Adrenal gland (tissue), 12 donors: Measurements from ENCODE around the gene PKNOX2. TPM values are rescaled to one million over a fixed set of nuclear protein-coding genes. Genes with fewer than 3 reads are reported as not detected.

ENCODE experiments used
- DNase-seq, 7 donors: peaks; one replicate each; pipeline ENCODE4 v3.0.0-alpha.2; 2019 to 2020
- H3K27ac ChIP-seq, 5 donors: fragments of 200-600 bp; sonication (generic) in 4 of 5; 1 replicate in 3 of 5; 2 replicates in 2 of 5; pipeline versions ENCODE4 v1.5.1 to v1.8.0; 2016 to 2020; ENCODE audit warnings: mild to moderate bottlenecking in 1 of 5
- H3K27me3 ChIP-seq: fragments of 200-600 bp; 2 replicates; pipeline ENCODE4 v1.8.0; 2021
- H3K36me3 ChIP-seq, 2 donors: fragments of 200-600 bp; replicated peaks in 1 of 2; 1 replicate in 1 of 2; 2 replicates in 1 of 2; pipeline versions ENCODE4 v1.5.1 to v1.8.0; 2018 to 2022
- H3K4me1 ChIP-seq, 2 donors: fragments of 200-600 bp; replicated peaks in 1 of 2; 1 replicate in 1 of 2; 2 replicates in 1 of 2; pipeline versions ENCODE4 v1.5.1 to v1.8.0; 2018 to 2021
- H3K4me3 ChIP-seq, 4 donors: fragments of 200-600 bp; sonication (generic) in 3 of 4; one replicate each; pipeline ENCODE4 v1.5.1; 2016 to 2018
- H3K9me3 ChIP-seq, 3 donors: fragments of 200-600 bp; sonication (generic) in 1 of 3; replicated peaks in 1 of 3; 1 replicate in 2 of 3; 2 replicates in 1 of 3; pipeline versions ENCODE4 v1.5.1 to v1.8.0; 2016 to 2021
- POLR2A ChIP-seq, 2 donors: fragments of 450-650 bp; IDR thresholded peaks; one replicate each; pipeline ENCODE4 v1.6.1; 2017; ENCODE audit warnings: antibody characterized with exemption in 2 of 2, mild to moderate bottlenecking in 2 of 2, moderate library complexity in 1 of 2
- WGBS, 4 donors: extraction: QIAGEN DNeasy Blood & Tissue Kit in 2 of 4; methylation state at CpG; one replicate each; pipeline versions ENCODE4 v1.1.5 to v1.1.7; 2013 to 2017; 5-methylcytosine and 5-hydroxymethylcytosine counted together
- intact Hi-C, 2 donors: fragments of 100-400 bp; cut with DNase I; formaldehyde crosslinking; loops; one replicate each; pipeline versions ENCODE4 v1.14.1 to v1.15.0; 2022 to 2023
- polyA plus RNA-seq, 3 donors: library from polyadenylated mRNA; stranded (reverse); fragments of 200-250 nt in 2 of 3; fragments of 350-450 nt in 1 of 3; fragmentation: Illumina TruSeq in 1 of 3; extraction: RNeasy Lipid Tissue Mini Kit (QIAGEN cat#74804) in 1 of 3; gene quantifications; one replicate each; pipeline ENCODE4 v1.2.3, GENCODE V29; 2013 to 2014
- total RNA-seq, 9 donors: library from RNA; depleted of rRNA in 4 of 9; stranded (reverse); fragments of >200 nt in 4 of 9; fragments of 120-200 nt in 1 of 9; fragmentation: NEBNext Ultra II Directional in 1 of 9; extraction: Animal tissue kit (Norgen Biotek cat#: 25700) in 1 of 9; gene quantifications; one replicate each; pipeline versions ENCODE4 v1.1.0 to v1.2.4, GENCODE V29; 2013 to 2023
- TF ChIP-seq, protein P1 (sequence below), 6 experiments: fragments of 450-650 bp in 4 of 6; fragments of 200-600 bp in 2 of 6; sonication (generic) in 1 of 6; IDR thresholded peaks; 1 replicate in 5 of 6; 2 replicates in 1 of 6; pipeline versions ENCODE4 v1.5.1 to v1.8.0; 2016 to 2021; ENCODE audit warnings: antibody characterized with exemption in 6 of 6, mild to moderate bottlenecking in 2 of 6, moderate library complexity in 1 of 6
- donor health status: healthy with polysubstance abuse.
- donor health status: Bipolar disorder and iron deficiency.
- donor health status: DM: yes; HTN: yes; CAD: no.
- donor health status: DM: no; HTN: no; CAD: no.
- donor health status: DM: no; HTN: no; CAD: no.
- donor health status: DM: yes; HTN: yes; CAD: no.

Gene PKNOX2
- total and polyA plus RNA-seq, 12 donors = 1.2 to 34.7 (median 3.1) TPM

DNA sequence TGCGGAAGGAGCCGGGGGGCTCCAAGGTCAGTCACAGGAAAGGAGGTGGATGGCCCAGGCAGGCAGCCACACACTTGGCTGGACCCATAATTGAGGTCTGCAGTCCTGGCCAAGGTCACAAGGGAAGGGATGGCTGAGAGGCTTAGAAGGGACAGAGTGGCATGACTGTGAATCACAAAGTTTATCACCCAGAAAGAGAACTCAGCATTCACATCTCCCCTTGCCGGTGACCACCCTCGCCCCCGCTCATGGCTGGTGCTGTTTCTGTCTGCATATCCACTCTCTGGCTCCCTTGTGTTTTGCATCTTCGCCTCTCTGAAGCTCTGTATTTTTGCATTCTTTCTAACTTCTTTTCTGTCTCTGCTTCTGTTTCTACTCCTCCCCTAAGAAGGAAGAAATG, 214.0 kb downstream of the PKNOX2 start:
- Histone ChIP-seq H3K4me3 (no peak overlapping the region), H3K36me3 (no peaks in the 10 kb centered on the region), H3K9me3 (no peaks in the 10 kb centered on the region), H3K27ac (no peak overlapping the region), H3K27me3 (no peaks in the 10 kb centered on the region), H3K4me1 (no peaks in the 10 kb centered on the region)
- no peak for DNase-seq
- intact Hi-C loops = no loop called here
- WGBS, 4 donors = 66 to 82% (median 78%) methylated on average over 6 of the region's 6 CpGs
- TF ChIP-seq, protein P1, sequence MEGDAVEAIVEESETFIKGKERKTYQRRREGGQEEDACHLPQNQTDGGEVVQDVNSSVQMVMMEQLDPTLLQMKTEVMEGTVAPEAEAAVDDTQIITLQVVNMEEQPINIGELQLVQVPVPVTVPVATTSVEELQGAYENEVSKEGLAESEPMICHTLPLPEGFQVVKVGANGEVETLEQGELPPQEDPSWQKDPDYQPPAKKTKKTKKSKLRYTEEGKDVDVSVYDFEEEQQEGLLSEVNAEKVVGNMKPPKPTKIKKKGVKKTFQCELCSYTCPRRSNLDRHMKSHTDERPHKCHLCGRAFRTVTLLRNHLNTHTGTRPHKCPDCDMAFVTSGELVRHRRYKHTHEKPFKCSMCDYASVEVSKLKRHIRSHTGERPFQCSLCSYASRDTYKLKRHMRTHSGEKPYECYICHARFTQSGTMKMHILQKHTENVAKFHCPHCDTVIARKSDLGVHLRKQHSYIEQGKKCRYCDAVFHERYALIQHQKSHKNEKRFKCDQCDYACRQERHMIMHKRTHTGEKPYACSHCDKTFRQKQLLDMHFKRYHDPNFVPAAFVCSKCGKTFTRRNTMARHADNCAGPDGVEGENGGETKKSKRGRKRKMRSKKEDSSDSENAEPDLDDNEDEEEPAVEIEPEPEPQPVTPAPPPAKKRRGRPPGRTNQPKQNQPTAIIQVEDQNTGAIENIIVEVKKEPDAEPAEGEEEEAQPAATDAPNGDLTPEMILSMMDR (IDR thresholded peaks at IDR 0.05) = no peak
- no peak for TF ChIP-seq POLR2A (IDR thresholded peaks at IDR 0.05)

GRCh38 chr11:125379565-125379964, 215.0 kb downstream of the PKNOX2 start:
- Histone ChIP-seq H3K9me3 (no peaks in the 10 kb centered on the region), H3K36me3 (no peaks in the 10 kb centered on the region), H3K4me1 (no peaks in the 10 kb centered on the region), H3K27me3 (no peaks in the 10 kb centered on the region), H3K4me3 (no peak overlapping the region), H3K27ac (no peak overlapping the region)
- 71 to 80% (median 72%) methylated on average over 5 of the region's 5 CpGs for WGBS, 4 donors
- intact Hi-C loops = no loop called here
- TF ChIP-seq, protein P1 (IDR thresholded peaks at IDR 0.05) = no peak
- TF ChIP-seq POLR2A (IDR thresholded peaks at IDR 0.05) = no peak
- no peak for DNase-seq

GRCh38 chr11:125379981-125380380, 215.4 kb downstream of the PKNOX2 start:
- no peak for DNase-seq
- Histone ChIP-seq H3K9me3 (no peaks in the 10 kb centered on the region), H3K36me3 (no peaks in the 10 kb centered on the region), H3K4me3 (no peak overlapping the region), H3K27me3 (no peaks in the 10 kb centered on the region), H3K4me1 (no peaks in the 10 kb centered on the region), H3K27ac (no peak overlapping the region)
- whole genome bisulfite sequencing, 4 donors = 74 to 76% (median 74%) methylated on average over 14 of the region's 14 CpGs
- intact Hi-C loops = no loop called here
- TF ChIP-seq, protein P1 (IDR thresholded peaks at IDR 0.05) = no peak
- TF ChIP-seq POLR2A (IDR thresholded peaks at IDR 0.05) = no peak

DNA sequence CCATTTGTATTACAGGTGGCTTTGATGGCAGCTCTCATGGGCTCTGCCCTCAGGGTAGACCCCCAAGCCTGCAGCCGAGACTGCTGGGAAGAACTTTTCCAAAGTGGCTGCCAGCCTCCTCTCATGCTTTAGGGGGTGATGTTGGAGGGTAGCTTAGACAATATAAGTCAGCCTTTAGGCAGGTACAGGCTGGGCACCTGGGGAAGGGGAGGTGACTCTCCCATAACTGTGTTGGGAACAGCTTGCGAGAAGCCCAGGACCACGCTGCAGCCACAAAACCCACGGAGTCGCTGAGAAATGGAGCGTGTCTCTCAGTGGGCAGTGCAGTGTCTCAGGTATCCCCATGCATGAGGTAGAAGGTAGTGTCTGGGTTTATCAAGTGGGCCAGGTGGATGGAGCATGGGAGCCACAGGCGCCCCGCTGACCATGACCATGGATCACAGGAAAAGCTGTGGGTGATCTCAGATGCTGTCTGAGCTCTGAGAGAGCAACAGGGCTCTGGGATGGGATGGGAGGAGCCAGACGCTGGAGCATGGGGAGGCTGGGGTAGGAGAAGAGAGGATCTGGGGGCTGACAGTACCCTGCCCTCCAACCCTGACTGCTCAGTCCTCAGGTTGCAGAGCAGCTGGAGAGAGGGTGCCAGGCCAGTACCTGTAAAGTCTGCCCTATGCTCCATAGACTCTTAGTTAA, 216.3 kb downstream of the PKNOX2 start:
- no peak for DNase-seq
- 76 to 88% (median 81%) methylated on average over 4 to 9 of the region's 9 CpGs for WGBS, 4 donors
- H3K4me3 ChIP-seq = no peak overlapping the region

GRCh38 chr11:125381499-125382044, 217.0 kb downstream of the PKNOX2 start:
- H3K27ac ChIP-seq = no peak overlapping the region
- no peaks in the 10 kb centered on the region for H3K36me3 ChIP-seq
- H3K4me3 ChIP-seq = no peak overlapping the region
- DNase-seq = no peak
- no peaks in the 10 kb centered on the region for H3K27me3 ChIP-seq
- H3K9me3 ChIP-seq = no peaks in the 10 kb centered on the region
- WGBS, 4 donors = 68 to 87% (median 83%) methylated on average over 7 of the region's 7 CpGs
- intact Hi-C loops = no loop called here
- no peaks in the 10 kb centered on the region for H3K4me1 ChIP-seq
- TF ChIP-seq POLR2A (IDR thresholded peaks at IDR 0.05) = no peak
- TF ChIP-seq, protein P1 (IDR thresholded peaks at IDR 0.05) = no peak

More for the DNA sequence above, 216.3 kb downstream of the PKNOX2 start:
- Histone ChIP-seq H3K27me3 (no peaks in the 10 kb centered on the region), H3K4me1 (no peaks in the 10 kb centered on the region), H3K9me3 (no peaks in the 10 kb centered on the region), H3K27ac (no peak overlapping the region), H3K36me3 (no peaks in the 10 kb centered on the region)
- intact Hi-C loops = no loop called here
- no peak for TF ChIP-seq POLR2A (IDR thresholded peaks at IDR 0.05)
